K562 (cell line): ENCODE results near the gene TRMT1. TPM values are rescaled to one million over a fixed set of nuclear protein-coding genes. Genes with fewer than 3 reads are reported as not detected.

ENCODE experiments used
- ATAC-seq: fragments of 200-7000 bp; cut with Tn5 transposase; 3 replicates; pipeline ENCODE4 v1.9.1; 2020; ENCODE audit warnings: moderate library complexity
- BruUV-seq: library from RNA; stranded (reverse); fragments of 400-500 nt; replicated peaks from 2 replicates; lab custom pipeline; 2021; lab: Mats Ljungman, UMichigan
- CTCF ChIA-PET: fragments of 300-600 bp; formaldehyde crosslinking; extraction: SDS; loops from one replicate; lab custom pipeline; 2021; ENCODE audit warnings: low intra/inter-chr PET ratio; lab: Yijun Ruan, JAX
- POLR2A ChIA-PET: fragments of 300-600, 350-650 bp; sonication (Branson Sonifier 250); formaldehyde crosslinking; extraction: SDS; loops from one replicate; lab custom pipeline; 2021; ENCODE audit warnings: antibody characterized with exemption, inconsistent platforms; lab: Yijun Ruan, JAX
- DNase-seq, 4 experiments: peaks; one replicate each; pipeline versions ENCODE4 v3.0.0 to v3.0.0-alpha.2; 2011 to 2018; ENCODE audit warnings: low spot score in 3 of 4, mixed read lengths in 3 of 4; ENCODE audit errors: extremely low read depth in 1 of 4
- FAIRE-seq: peaks from 2 replicates; lab custom pipeline; 2011; peaks lifted over from hg19 to GRCh38; lab: Jason Lieb, UNC
- H2AFZ ChIP-seq: 2 replicates; pipeline ENCODE4 v1.6.0; 2011; ENCODE audit warnings: low read depth, low read length, control low read depth, inconsistent platforms
- H3K27ac ChIP-seq: fragments of 200-600 bp; 3 replicates; pipeline ENCODE4 v1.8.0; 2011; ENCODE audit warnings: low read depth, mild to moderate bottlenecking, control low read depth, inconsistent platforms, low read length, moderate library complexity, mixed read lengths; ENCODE audit errors: extremely low read depth
- H3K27me3 ChIP-seq, 2 experiments: fragments of 300-600 bp in 1 of 2; 2 replicates in 1 of 2; 3 replicates in 1 of 2; pipeline versions ENCODE4 v1.6.0 to v1.8.0; 2011; ENCODE audit warnings: inconsistent platforms in 2 of 2, low read length in 2 of 2, mild to moderate bottlenecking in 1 of 2, mixed read lengths in 1 of 2, moderate library complexity in 1 of 2; ENCODE audit not compliant: control insufficient read depth in 2 of 2, insufficient read depth in 2 of 2
- H3K36me3 ChIP-seq: fragments of 300-600 bp; 3 replicates; pipeline ENCODE4 v1.8.0; 2011; ENCODE audit warnings: mild to moderate bottlenecking, low read length, inconsistent platforms; ENCODE audit not compliant: control insufficient read depth, insufficient read depth
- H3K4me1 ChIP-seq, 2 experiments: fragments of 200-600 bp in 1 of 2; replicated peaks in 1 of 2; 2 replicates in 1 of 2; 3 replicates in 1 of 2; pipeline versions ENCODE4 v1.5.1 to v1.8.0; 2011; ENCODE audit warnings: inconsistent platforms in 2 of 2, low read length in 2 of 2, mild to moderate bottlenecking in 1 of 2, mixed read lengths in 1 of 2, moderate library complexity in 1 of 2; ENCODE audit not compliant: control insufficient read depth in 2 of 2, insufficient read depth in 2 of 2
- H3K4me2 ChIP-seq: 2 replicates; pipeline ENCODE4 v1.6.1; 2011; ENCODE audit warnings: low read length, control low read depth, inconsistent platforms, mixed read lengths; ENCODE audit not compliant: insufficient read depth
- H3K4me3 ChIP-seq: fragments of 200-600 bp; sonication (generic), shearing (Covaris generic); 2 replicates; pipeline ENCODE4 v1.5.1; 2016; ENCODE audit warnings: control low read depth, inconsistent platforms
- H3K79me2 ChIP-seq: fragments of 200-600 bp; 3 replicates; pipeline ENCODE4 v1.8.0; 2011; ENCODE audit warnings: low read length, inconsistent platforms; ENCODE audit not compliant: control insufficient read depth, insufficient read depth
- H3K9ac ChIP-seq, 2 experiments: 2 replicates each; pipeline versions ENCODE4 v1.6.0 to v1.6.1; 2011; ENCODE audit warnings: low read depth in 2 of 2, low read length in 2 of 2, control low read depth in 1 of 2, inconsistent platforms in 1 of 2, mild to moderate bottlenecking in 1 of 2, mixed read lengths in 1 of 2; ENCODE audit not compliant: insufficient read depth in 1 of 2
- H3K9me1 ChIP-seq: one replicate; pipeline ENCODE4 v1.6.0; 2011; ENCODE audit warnings: inconsistent platforms, mild to moderate bottlenecking, low read length, moderate library complexity; ENCODE audit not compliant: control insufficient read depth, insufficient read depth
- H3K9me3 ChIP-seq: replicated peaks from 2 replicates; pipeline ENCODE4 v1.5.1; 2011; ENCODE audit warnings: low read depth, low read length, inconsistent platforms; ENCODE audit not compliant: control insufficient read depth, insufficient read depth
- H4K20me1 ChIP-seq: replicated peaks from 2 replicates; pipeline ENCODE4 v1.6.1; 2011; ENCODE audit warnings: low read length, inconsistent platforms, mixed read lengths; ENCODE audit not compliant: control insufficient read depth, insufficient read depth
- POLR2A ChIP-seq: fragments of 450-650 bp; conservative IDR thresholded peaks from 2 replicates; pipeline ENCODE4 v1.6.1; 2016
- SUPT5H ChIP-seq: fragments of 450-650 bp; IDR thresholded peaks from 2 replicates; pipeline ENCODE4 v1.6.1; 2016
- ZFP91 ChIP-seq: sonication (generic); formaldehyde crosslinking; IDR thresholded peaks from 2 replicates; pipeline ENCODE4 v1.8.0; 2022; ENCODE audit warnings: mild to moderate bottlenecking, missing genetic modification reagents
- WGBS: fragments of 100-300 bp; shearing (Covaris generic); methylation state at CpG from one replicate; pipeline ENCODE4 v1.1.6; 2016; ENCODE audit warnings: low coverage, mixed read lengths; ENCODE audit not compliant: insufficient coverage; ENCODE audit errors: missing lambda C conversion rate; 5-methylcytosine and 5-hydroxymethylcytosine counted together
- in situ Hi-C: fragments of 300-500 bp; cut with MboI; formaldehyde crosslinking; loops from 4 replicates; pipeline ENCODE4 v1.15.0; 2018; ENCODE audit warnings: inconsistent platforms, mixed read lengths
- intact Hi-C: fragments of 100-400 bp; cut with micrococcal nuclease; formaldehyde crosslinking; loops from 2 replicates; pipeline ENCODE4 v1.14.2; 2022
- polyA plus RNA-seq, 8 experiments: library from polyadenylated mRNA; depleted of rRNA in 4 of 8; stranded (reverse) in 5 of 8; unstranded in 3 of 8; fragments of >200 nt; fragmentation: Nextera tagmentation in 2 of 8; fragmentation: Illumina TruSeq in 1 of 8; extraction: Ambion mirVana in 2 of 8; extraction: Trizol in 1 of 8; gene quantifications; 2 replicates each; pipeline versions ENCODE4 v1.2.1 to v1.2.3, GENCODE V29; 2011 to 2014; ENCODE audit warnings: inconsistent platforms in 1 of 8, missing spikeins in 1 of 8
- total RNA-seq, 7 experiments: library from RNA; depleted of rRNA in 6 of 7; stranded (reverse); fragments of >200 nt in 6 of 7; fragmentation: Illumina TruSeq in 2 of 7; extraction: Trizol in 2 of 7; gene quantifications; 2 replicates each; pipeline versions ENCODE4 v1.2.1 to v1.2.3, GENCODE V29; 2011 to 2021; ENCODE audit warnings: low replicate concordance in 1 of 7

TRMT1 gene
- total and polyA plus RNA-seq, 9 of the 15 experiments (the other 6 are each of a cell fraction or from before 2014, with no cell fraction given) = 5.8 to 158 (median 54.3) TPM

DNA sequence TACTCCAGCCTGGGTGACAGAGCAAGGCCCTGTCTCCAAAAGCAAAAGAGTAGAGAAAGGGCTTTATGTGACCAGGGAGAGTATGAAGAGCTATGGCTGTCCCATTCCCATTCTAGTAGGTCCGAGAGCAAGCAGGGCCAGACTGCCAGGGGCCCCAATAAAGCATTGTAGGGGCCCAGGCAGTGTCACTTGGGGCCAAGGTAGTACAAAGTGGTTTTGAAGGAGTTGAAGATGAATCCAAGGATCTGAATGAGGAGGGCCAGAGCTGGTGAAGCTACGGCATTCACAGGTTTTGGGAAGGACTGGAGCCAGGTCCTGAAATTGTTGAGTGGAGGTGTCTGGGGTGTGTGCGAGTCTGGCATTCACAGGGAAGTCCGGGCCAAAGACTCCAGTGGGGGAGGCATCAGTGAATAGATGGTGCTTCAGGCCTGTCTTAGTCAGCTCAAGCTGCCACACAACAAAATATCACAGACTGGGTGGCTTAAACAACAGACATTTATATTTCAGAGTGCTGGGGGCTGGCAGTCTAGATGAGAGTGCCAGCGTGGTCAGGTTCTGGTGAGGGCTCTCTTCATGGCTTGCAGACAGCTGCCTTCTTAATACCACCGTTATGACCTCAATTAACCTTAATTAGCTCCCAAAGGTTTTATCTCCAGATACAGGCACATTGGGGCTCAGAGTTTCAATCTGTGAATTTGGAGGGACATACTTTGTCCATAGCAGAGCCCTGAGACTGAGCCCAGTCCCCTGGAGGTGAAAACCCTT is 11.5 kb upstream of the TRMT1 start:
- Histone ChIP-seq H3K4me3 (no peak overlapping the region), H3K79me2 (peaks cover 91% of the 10 kb centered on the region), H3K36me3 (peaks cover 80% of the 10 kb centered on the region), H4K20me1 (peaks cover 54% of the 10 kb centered on the region), H3K27me3 (no peaks in the 10 kb centered on the region), H3K4me1 (peaks cover 16 to 22% of the 10 kb centered on the region in 2 experiments), H2AFZ (no peak overlapping the region), H3K27ac (no peak overlapping the region; the same call in 2 of the 3 replicates), H3K9me1 (no peaks in the 10 kb centered on the region)
- ATAC-seq (peak; percentile 12; the same call in 1 of the 3 replicates), FAIRE-seq (no peak), DNase-seq (no peak)
- 85% methylated on average over 6 of the region's 6 CpGs for WGBS
- POLR2A ChIA-PET = interaction anchor here (0.8 to 3.1 kb wide), 7 partner anchors 9 to 42 kb away, joined by 3 to 13 read pairs (median 10); partner anchors contain the start of genes IER2, NACC1 and STX10
- in situ Hi-C loops = no loop called here
- TF ChIP-seq ZFP91 (CRISPR knock-in tag) (no peak), SUPT5H (peak; percentile 54; the same call in 1 of the 2 replicates), POLR2A (peak; percentile 56; the same call in 1 of the 2 replicates)
- TF ChIP-seq, all 486 proteins: peak for 2
- Histone ChIP-seq H3K9me3 (no peaks in the 10 kb centered on the region), H3K9ac (peak overlapping the region in 1 of 2 experiments; percentile 65; a peak in 1 of 4 replicates), H3K4me2 (no peak overlapping the region)
- CTCF ChIA-PET = interaction anchor here (0.6 kb wide), 1 partner anchor 1991 kb away, joined by 3 read pairs; no protein-coding TSS in a partner anchor
- intact Hi-C loops = no loop called here
- no TSS peak for BruUV-seq
